ENCODE measurements around the gene CDADC1. TPM values are rescaled to one million over a fixed set of nuclear protein-coding genes. Genes with fewer than 3 reads are reported as not detected.
A peak's percentile ranks its signal among the peaks of the same experiment; 100 is the strongest.
"Not testable (repeated sequence)": the region's sequence is repeated elsewhere in the genome, so short reads cannot be mapped to it uniquely, and the experiment has no call there.

CDADC1 gene
- total and polyA plus RNA-seq, 2 donors (not counting 1 experiment from before 2014, with no cell fraction given): 6.1 to 6.6 TPM

GRCh38 chr13:49288458-49288857 lies 40.7 kb downstream of the CDADC1 start:
- Histone ChIP-seq H3K4me2 (ENCODE audit: extremely low read depth, insufficient read depth, low read length) (no peak overlapping the region), H3K4me3 (replicated peaks in 1 of 4; ENCODE audit: control extremely low read depth in 1 of 4, insufficient read depth in 1 of 4, low read depth in 3 of 4, low read length in 4 of 4) (no peak overlapping the region), H3K36me3 (ENCODE audit: control insufficient read depth, insufficient read depth, low read length) (no peaks in the 10 kb centered on the region), H2AFZ (ENCODE audit: low read length) (no peak overlapping the region), H3K9ac (ENCODE audit: insufficient read depth, low read length) (no peak overlapping the region), H4K20me1 (ENCODE audit: control insufficient read depth, extremely low read depth, insufficient read depth, low read length) (no peaks in the 10 kb centered on the region), H3K79me2 (ENCODE audit: control insufficient read depth, insufficient read depth, low read length) (no peaks in the 10 kb centered on the region), H3K27me3 (ENCODE audit: control insufficient read depth, insufficient read depth, low read length) (no peaks in the 10 kb centered on the region), H3K27ac (ENCODE audit: insufficient read depth, low read length) (no peak overlapping the region), H3K9me3 (ENCODE audit: control insufficient read depth, insufficient read depth, low read depth, low read length) (no peaks in the 10 kb centered on the region), H3K4me1 (ENCODE audit: control insufficient read depth, extremely low read depth, insufficient read depth, low read length) (peaks cover 3% of the 10 kb centered on the region)
- no peak for DNase-seq (ENCODE audit: low read depth in 2 of 2)
- TF ChIP-seq CTCF (conservative IDR thresholded peaks at IDR 0.05 in 1 of 2, IDR thresholded peaks at IDR 0.05 in 1 of 2; ENCODE audit: low read depth in 1 of 2, low read length in 2 of 2) (no peak), EZH2 (IDR thresholded peaks at IDR 0.05; ENCODE audit: low read length, missing control alignments) (no peak)

GRCh38 chr13:49292742-49293486 lies 45.2 kb downstream of the CDADC1 start:
- H3K4me1 ChIP-seq (ENCODE audit: control insufficient read depth, extremely low read depth, insufficient read depth, low read length): peaks cover 3% of the 10 kb centered on the region
- no peak overlapping the region for H3K27ac ChIP-seq (ENCODE audit: insufficient read depth, low read length)
- no peaks in the 10 kb centered on the region for H3K36me3 ChIP-seq (ENCODE audit: control insufficient read depth, insufficient read depth, low read length)
- H3K27me3 ChIP-seq (ENCODE audit: control insufficient read depth, insufficient read depth, low read length): no peaks in the 10 kb centered on the region
- no peaks in the 10 kb centered on the region for H3K9me3 ChIP-seq (ENCODE audit: control insufficient read depth, insufficient read depth, low read depth, low read length)
- H2AFZ ChIP-seq (ENCODE audit: low read length): no peak overlapping the region
- DNase-seq (ENCODE audit: low read depth in 2 of 2): peak; percentile 80 to 94
- H3K4me2 ChIP-seq (ENCODE audit: extremely low read depth, insufficient read depth, low read length): no peak overlapping the region
- H3K4me3 ChIP-seq (replicated peaks in 1 of 4; ENCODE audit: control extremely low read depth in 1 of 4, insufficient read depth in 1 of 4, low read depth in 3 of 4, low read length in 4 of 4): no peak overlapping the region
- H3K9ac ChIP-seq (ENCODE audit: insufficient read depth, low read length): no peak overlapping the region
- H3K79me2 ChIP-seq (ENCODE audit: control insufficient read depth, insufficient read depth, low read length): no peaks in the 10 kb centered on the region
- no peaks in the 10 kb centered on the region for H4K20me1 ChIP-seq (ENCODE audit: control insufficient read depth, extremely low read depth, insufficient read depth, low read length)
- TF ChIP-seq EZH2 (IDR thresholded peaks at IDR 0.05; ENCODE audit: low read length, missing control alignments): no peak
- TF ChIP-seq CTCF (conservative IDR thresholded peaks at IDR 0.05 in 1 of 2, IDR thresholded peaks at IDR 0.05 in 1 of 2; ENCODE audit: low read depth in 1 of 2, low read length in 2 of 2): no peak

GRCh38 chr13:49294723-49295122 lies 47.0 kb downstream of the CDADC1 start:
- H3K36me3 ChIP-seq (ENCODE audit: control insufficient read depth, insufficient read depth, low read length); H3K27ac ChIP-seq (ENCODE audit: insufficient read depth, low read length); H3K9me3 ChIP-seq (ENCODE audit: control insufficient read depth, insufficient read depth, low read depth, low read length); H3K27me3 ChIP-seq (ENCODE audit: control insufficient read depth, insufficient read depth, low read length); H3K4me2 ChIP-seq (ENCODE audit: extremely low read depth, insufficient read depth, low read length); H2AFZ ChIP-seq (ENCODE audit: low read length); H3K4me1 ChIP-seq (ENCODE audit: control insufficient read depth, extremely low read depth, insufficient read depth, low read length); H3K4me3 ChIP-seq (replicated peaks in 1 of 4; ENCODE audit: control extremely low read depth in 1 of 4, insufficient read depth in 1 of 4, low read depth in 3 of 4, low read length in 4 of 4); H3K9ac ChIP-seq (ENCODE audit: insufficient read depth, low read length); H4K20me1 ChIP-seq (ENCODE audit: control insufficient read depth, extremely low read depth, insufficient read depth, low read length); H3K79me2 ChIP-seq (ENCODE audit: control insufficient read depth, insufficient read depth, low read length); DNase-seq (ENCODE audit: low read depth in 2 of 2): not testable (repeated sequence)
